Activated T-helper 2 cell treated with anti-CD3 and anti-CD28 coated beads, Interferon-gamma antibody, Interleukin-2, Interleukin-4, amounts not matched to agents 10 μg/mL and 5 μg/mL and 100 μg/mL, durations not matched to agents 14 hours and 24 hours and 36 hours (primary cell): ENCODE data around the gene IFNGR2. TPM values are rescaled to one million over a fixed set of nuclear protein-coding genes. Genes with fewer than 3 reads are reported as not detected.
A peak's percentile ranks its signal among the peaks of the same experiment; 100 is the strongest.
"Not testable (repeated sequence)": the region's sequence is repeated elsewhere in the genome, so short reads cannot be mapped to it uniquely, and the experiment has no call there.

ENCODE experiments used
- DNase-seq: peaks from one replicate; pipeline ENCODE4 v3.0.0; 2021; ENCODE audit warnings: low spot score
- H3K27ac Mint-ChIP-seq: one replicate; pipeline ENCODE4 v1.8.0; 2021; ENCODE audit warnings: mixed read lengths
- H3K27me3 Mint-ChIP-seq: one replicate; pipeline ENCODE4 v1.8.0; 2021; ENCODE audit warnings: low read depth, mixed read lengths
- H3K36me3 Mint-ChIP-seq: one replicate; pipeline ENCODE4 v1.8.0; 2021; ENCODE audit warnings: low read depth, mixed read lengths
- H3K4me1 Mint-ChIP-seq: one replicate; pipeline ENCODE4 v1.8.0; 2021; ENCODE audit warnings: low read depth, mixed read lengths
- H3K4me3 Mint-ChIP-seq: one replicate; pipeline ENCODE4 v1.8.0; 2021; ENCODE audit warnings: low read depth, mild to moderate bottlenecking, moderate library complexity, mixed read lengths
- H3K9me3 Mint-ChIP-seq: one replicate; pipeline ENCODE4 v1.8.0; 2021; ENCODE audit warnings: mixed read lengths
- intact Hi-C: fragments of 100-400 bp; cut with micrococcal nuclease; formaldehyde crosslinking; loops from one replicate; pipeline ENCODE4 v1.15.1; 2023
- total RNA-seq: library from RNA; stranded (reverse); gene quantifications from 2 replicates; pipeline ENCODE4 v1.2.3, GENCODE V29; 2022

The IFNGR2 gene
- total RNA-seq, 1 donor from 2014 or later, result 16.2 TPM

GRCh38 chr21:33395891-33396331 is 7.3 kb upstream of the IFNGR2 start:
- H3K27ac Mint-ChIP-seq, result no peak overlapping the region
- H3K4me1 Mint-ChIP-seq, result peaks cover 6% of the 10 kb centered on the region
- intact Hi-C loops, result no loop called here
- peaks cover 17% of the 10 kb centered on the region for H3K27me3 Mint-ChIP-seq
- H3K36me3 Mint-ChIP-seq, result no peaks in the 10 kb centered on the region
- H3K9me3 Mint-ChIP-seq, result no peaks in the 10 kb centered on the region
- H3K4me3 Mint-ChIP-seq, result no peak overlapping the region
- DNase-seq, result no peak

- H3K27me3 Mint-ChIP-seq, result peaks cover 18% of the 10 kb centered on the region
- H3K9me3 Mint-ChIP-seq, result no peaks in the 10 kb centered on the region
- intact Hi-C loops, result no loop called here
- no peaks in the 10 kb centered on the region for H3K36me3 Mint-ChIP-seq
- peaks cover 7% of the 10 kb centered on the region for H3K4me1 Mint-ChIP-seq
- no peak overlapping the region for H3K4me3 Mint-ChIP-seq
- DNase-seq, result no peak
- no peak overlapping the region for H3K27ac Mint-ChIP-seq
These were observed 6.8 kb upstream of the IFNGR2 start for GRCh38 chr21:33396436-33396835.

- DNase-seq, result no peak
- Mint-ChIP-seq H3K27me3 (peaks cover 18% of the 10 kb centered on the region), H3K4me3 (no peak overlapping the region), H3K9me3 (no peaks in the 10 kb centered on the region), H3K27ac (no peak overlapping the region), H3K4me1 (peaks cover 7% of the 10 kb centered on the region), H3K36me3 (no peaks in the 10 kb centered on the region)
- intact Hi-C loops, result no loop called here
These were observed 6.3 kb upstream of the IFNGR2 start for GRCh38 chr21:33396951-33397350.

GRCh38 chr21:33397717-33398116 is 5.5 kb upstream of the IFNGR2 start:
- Mint-ChIP-seq H3K27ac (no peak overlapping the region), H3K4me3 (no peak overlapping the region), H3K9me3 (no peaks in the 10 kb centered on the region), H3K27me3 (peaks cover 13% of the 10 kb centered on the region), H3K36me3 (no peaks in the 10 kb centered on the region), H3K4me1 (peaks cover 7% of the 10 kb centered on the region)
- intact Hi-C loops, result no loop called here
- DNase-seq, result no peak

GRCh38 chr21:33398361-33398760 is 4.9 kb upstream of the IFNGR2 start:
- Mint-ChIP-seq H3K27ac (no peak overlapping the region), H3K27me3 (peaks cover 11% of the 10 kb centered on the region), H3K36me3 (no peaks in the 10 kb centered on the region), H3K4me1 (peaks cover 7% of the 10 kb centered on the region), H3K4me3 (no peak overlapping the region), H3K9me3 (no peaks in the 10 kb centered on the region)
- DNase-seq, result no peak
- intact Hi-C loops, result no loop called here

GRCh38 chr21:33401630-33401992 is 1.6 kb upstream of the IFNGR2 start:
- peaks cover 8% of the 10 kb centered on the region for H3K27me3 Mint-ChIP-seq
- peaks cover 30% of the 10 kb centered on the region for H3K4me1 Mint-ChIP-seq
- H3K27ac Mint-ChIP-seq, result no peak overlapping the region
- H3K9me3 Mint-ChIP-seq, result no peaks in the 10 kb centered on the region
- DNase-seq, result no peak
- intact Hi-C loops, result no loop called here
- peaks cover 15% of the 10 kb centered on the region for H3K36me3 Mint-ChIP-seq
- no peak overlapping the region for H3K4me3 Mint-ChIP-seq

GRCh38 chr21:33402001-33402979 is 923 bp upstream of the IFNGR2 start:
- H3K9me3 Mint-ChIP-seq, result no peaks in the 10 kb centered on the region
- peaks cover 36% of the 10 kb centered on the region for H3K4me1 Mint-ChIP-seq
- peak overlapping the region; percentile 64 for H3K4me3 Mint-ChIP-seq
- H3K27me3 Mint-ChIP-seq, result peaks cover 8% of the 10 kb centered on the region
- peak overlapping the region; percentile 49 for H3K27ac Mint-ChIP-seq
- peaks cover 20% of the 10 kb centered on the region for H3K36me3 Mint-ChIP-seq
- DNase-seq, result no peak
- intact Hi-C loops, result no loop called here

- peaks cover 8% of the 10 kb centered on the region for H3K27me3 Mint-ChIP-seq
- H3K36me3 Mint-ChIP-seq, result peaks cover 21% of the 10 kb centered on the region
- intact Hi-C loops, result no loop called here
- H3K27ac Mint-ChIP-seq, result peak overlapping the region; percentile 77
- no peaks in the 10 kb centered on the region for H3K9me3 Mint-ChIP-seq
- H3K4me1 Mint-ChIP-seq, result peaks cover 37% of the 10 kb centered on the region
- H3K4me3 Mint-ChIP-seq, result peak overlapping the region; percentile 89
- DNase-seq, result no peak
These were observed 773 bp downstream of the IFNGR2 start for GRCh38 chr21:33403786-33404585.

GRCh38 chr21:33406493-33406892 is 3.3 kb downstream of the IFNGR2 start:
- Mint-ChIP-seq H3K9me3 (no peaks in the 10 kb centered on the region), H3K4me3 (peak overlapping the region; percentile 17), H3K27ac (no peak overlapping the region), H3K4me1 (peaks cover 30% of the 10 kb centered on the region), H3K27me3 (peaks cover 6% of the 10 kb centered on the region), H3K36me3 (peaks cover 21% of the 10 kb centered on the region)
- intact Hi-C loops, result loop anchor here (1.0 kb wide), 2 partner anchors 26 to 28 kb away; no protein-coding TSS in a partner anchor
- no peak for DNase-seq

GRCh38 chr21:33411949-33412430 is 8.8 kb downstream of the IFNGR2 start:
- Mint-ChIP-seq H3K27me3 (no peaks in the 10 kb centered on the region), H3K36me3 (peaks cover 28% of the 10 kb centered on the region), H3K9me3 (no peaks in the 10 kb centered on the region), H3K4me3 (no peak overlapping the region), H3K27ac (no peak overlapping the region), H3K4me1 (peaks cover 22% of the 10 kb centered on the region)
- intact Hi-C loops, result no loop called here
- DNase-seq, result no peak

GRCh38 chr21:33412439-33412831 is 9.2 kb downstream of the IFNGR2 start:
- H3K36me3 Mint-ChIP-seq, result peaks cover 28% of the 10 kb centered on the region
- H3K4me3 Mint-ChIP-seq, H3K27me3 Mint-ChIP-seq: not testable (repeated sequence)

GRCh38 chr21:33412832-33413519 is 9.8 kb downstream of the IFNGR2 start:
- intact Hi-C loops, result no loop called here
- H3K4me1 Mint-ChIP-seq, result peaks cover 18% of the 10 kb centered on the region
- H3K27ac Mint-ChIP-seq, result no peak overlapping the region
- no peaks in the 10 kb centered on the region for H3K9me3 Mint-ChIP-seq
- no peak overlapping the region for H3K4me3 Mint-ChIP-seq
- no peak for DNase-seq
- H3K27me3 Mint-ChIP-seq, result no peaks in the 10 kb centered on the region
- H3K36me3 Mint-ChIP-seq, result peaks cover 30% of the 10 kb centered on the region

More at GRCh38 chr21:33412439-33412831, 9.2 kb downstream of the IFNGR2 start:
- H3K4me1 Mint-ChIP-seq, result peaks cover 18% of the 10 kb centered on the region
- intact Hi-C loops, H3K27ac Mint-ChIP-seq, DNase-seq, H3K9me3 Mint-ChIP-seq: not testable (repeated sequence)
